Upper lobe of right lung (tissue), 1 donor: ENCODE data around the gene OPCML. TPM values are rescaled to one million over a fixed set of nuclear protein-coding genes. Genes with fewer than 3 reads are reported as not detected.

Experiments used
- ATAC-seq: fragments of 200-7000 bp; cut with Tn5 transposase; one replicate; pipeline ENCODE4 v1.9.1; 2020; ENCODE audit warnings: mild to moderate bottlenecking, moderate library complexity
- DNase-seq: peaks from one replicate; pipeline ENCODE4 v3.0.0-alpha.2; 2020
- H3K27ac ChIP-seq: fragments of 200-600 bp; one replicate; pipeline ENCODE4 v1.8.0; 2022
- H3K27me3 ChIP-seq: fragments of 200-600 bp; one replicate; pipeline ENCODE4 v1.8.0; 2022; ENCODE audit warnings: mild to moderate bottlenecking
- H3K36me3 ChIP-seq: fragments of 200-600 bp; one replicate; pipeline ENCODE4 v1.8.0; 2022
- H3K4me1 ChIP-seq: fragments of 200-600 bp; one replicate; pipeline ENCODE4 v1.8.0; 2022
- H3K4me3 ChIP-seq: fragments of 200-600 bp; one replicate; pipeline ENCODE4 v1.8.0; 2022; ENCODE audit warnings: mild to moderate bottlenecking
- H3K9me3 ChIP-seq: fragments of 200-600 bp; one replicate; pipeline ENCODE4 v1.8.0; 2022
- intact Hi-C: fragments of 100-400 bp; cut with DNase I; formaldehyde crosslinking; loops from one replicate; pipeline ENCODE4 v1.11.0; 2022
- total RNA-seq: library from RNA; stranded (reverse); fragmentation: NEBNext Ultra II Directional; extraction: Animal tissue kit (Norgen Biotek cat#: 25700); gene quantifications from one replicate; pipeline ENCODE4 v1.2.1, GENCODE V29; 2021
- TF ChIP-seq, protein P1 (sequence below): fragments of 200-600 bp; IDR thresholded peaks from one replicate; pipeline ENCODE4 v1.8.0; 2022; ENCODE audit warnings: antibody characterized with exemption
- donor health status: DM: no; HTN: yes; CAD: no; lungs with severe emphysema.

Gene OPCML
- total RNA-seq, 1 donor from 2014 or later, result not detected

GRCh38 chr11:132623511-132623910 lies 908.8 kb downstream of the OPCML start:
- DNase-seq (no peak), ATAC-seq (no peak)
- TF ChIP-seq, protein P1, sequence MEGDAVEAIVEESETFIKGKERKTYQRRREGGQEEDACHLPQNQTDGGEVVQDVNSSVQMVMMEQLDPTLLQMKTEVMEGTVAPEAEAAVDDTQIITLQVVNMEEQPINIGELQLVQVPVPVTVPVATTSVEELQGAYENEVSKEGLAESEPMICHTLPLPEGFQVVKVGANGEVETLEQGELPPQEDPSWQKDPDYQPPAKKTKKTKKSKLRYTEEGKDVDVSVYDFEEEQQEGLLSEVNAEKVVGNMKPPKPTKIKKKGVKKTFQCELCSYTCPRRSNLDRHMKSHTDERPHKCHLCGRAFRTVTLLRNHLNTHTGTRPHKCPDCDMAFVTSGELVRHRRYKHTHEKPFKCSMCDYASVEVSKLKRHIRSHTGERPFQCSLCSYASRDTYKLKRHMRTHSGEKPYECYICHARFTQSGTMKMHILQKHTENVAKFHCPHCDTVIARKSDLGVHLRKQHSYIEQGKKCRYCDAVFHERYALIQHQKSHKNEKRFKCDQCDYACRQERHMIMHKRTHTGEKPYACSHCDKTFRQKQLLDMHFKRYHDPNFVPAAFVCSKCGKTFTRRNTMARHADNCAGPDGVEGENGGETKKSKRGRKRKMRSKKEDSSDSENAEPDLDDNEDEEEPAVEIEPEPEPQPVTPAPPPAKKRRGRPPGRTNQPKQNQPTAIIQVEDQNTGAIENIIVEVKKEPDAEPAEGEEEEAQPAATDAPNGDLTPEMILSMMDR, result no peak
- no peak overlapping the region for H3K4me3 ChIP-seq
- H3K36me3 ChIP-seq, result no peaks in the 10 kb centered on the region
- no peaks in the 10 kb centered on the region for H3K27me3 ChIP-seq
- H3K9me3 ChIP-seq, result no peaks in the 10 kb centered on the region
- no peaks in the 10 kb centered on the region for H3K4me1 ChIP-seq
- H3K27ac ChIP-seq, result no peak overlapping the region
- intact Hi-C loops, result no loop called here

- TF ChIP-seq, protein P1, result no peak
- no peak for DNase-seq
- Histone ChIP-seq H3K4me3 (no peak overlapping the region), H3K9me3 (no peaks in the 10 kb centered on the region), H3K27ac (no peak overlapping the region), H3K4me1 (no peaks in the 10 kb centered on the region), H3K36me3 (no peaks in the 10 kb centered on the region), H3K27me3 (no peaks in the 10 kb centered on the region)
- no peak for ATAC-seq
- intact Hi-C loops, result no loop called here
Observed at GRCh38 chr11:132621976-132622580, 910.2 kb downstream of the OPCML start.

DNA sequence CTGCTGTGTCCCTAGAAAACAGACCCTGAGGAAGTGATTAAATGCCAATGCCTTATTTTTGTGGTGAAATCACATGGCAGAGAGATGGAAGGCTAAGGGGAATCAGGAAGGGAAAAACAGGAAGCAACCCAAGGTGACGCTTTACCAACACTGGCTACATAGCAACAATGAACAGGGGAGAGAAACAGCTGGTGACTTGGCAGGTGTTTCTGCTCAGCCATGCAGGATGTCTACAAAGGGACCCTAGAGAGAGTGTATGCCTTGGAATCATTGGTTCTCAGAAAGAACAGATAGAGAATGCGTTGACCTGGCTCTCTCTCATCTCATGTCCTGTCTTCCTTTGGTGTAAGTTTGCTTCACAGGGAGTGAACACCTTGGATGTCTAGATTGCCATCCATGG lies 911.9 kb downstream of the OPCML start:
- Histone ChIP-seq H3K27ac (no peak overlapping the region), H3K4me3 (no peak overlapping the region), H3K36me3 (no peaks in the 10 kb centered on the region), H3K4me1 (no peaks in the 10 kb centered on the region), H3K27me3 (no peaks in the 10 kb centered on the region), H3K9me3 (no peaks in the 10 kb centered on the region)
- intact Hi-C loops, result no loop called here
- no peak for ATAC-seq
- DNase-seq, result no peak
- TF ChIP-seq, protein P1, result no peak

- Histone ChIP-seq H3K4me1 (no peaks in the 10 kb centered on the region), H3K9me3 (no peaks in the 10 kb centered on the region), H3K36me3 (no peaks in the 10 kb centered on the region), H3K27ac (no peak overlapping the region), H3K27me3 (no peaks in the 10 kb centered on the region), H3K4me3 (no peak overlapping the region)
- intact Hi-C loops, result no loop called here
- ATAC-seq, result no peak
- TF ChIP-seq, protein P1, result no peak
- no peak for DNase-seq
Observed at GRCh38 chr11:132610791-132611190, 921.5 kb downstream of the OPCML start.

DNA sequence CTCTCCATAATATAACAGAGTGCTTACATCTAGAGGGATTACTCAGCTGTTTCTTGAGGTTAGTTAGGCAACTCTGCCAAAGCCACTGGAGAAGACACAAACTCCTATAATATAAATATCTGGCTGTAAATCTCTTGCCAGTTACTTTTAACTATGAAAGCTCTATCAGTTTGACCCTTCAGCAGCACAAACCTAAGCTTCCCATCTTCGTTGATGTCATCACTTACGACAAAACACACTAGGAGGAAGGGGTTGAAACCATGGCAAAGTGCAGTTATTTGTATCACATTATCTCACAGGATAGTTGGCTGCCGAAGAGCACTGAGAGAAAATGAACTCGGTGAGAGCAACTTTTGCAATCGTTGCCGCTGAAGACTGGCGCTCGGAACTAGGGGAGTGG lies 922.1 kb downstream of the OPCML start:
- no peaks in the 10 kb centered on the region for H3K9me3 ChIP-seq
- intact Hi-C loops, result no loop called here
- ATAC-seq (no peak), DNase-seq (no peak)
- H3K4me1 ChIP-seq, result peaks cover 3% of the 10 kb centered on the region
- no peak overlapping the region for H3K27ac ChIP-seq
- TF ChIP-seq, protein P1, result no peak
- no peak overlapping the region for H3K4me3 ChIP-seq
- H3K27me3 ChIP-seq, result no peaks in the 10 kb centered on the region
- no peaks in the 10 kb centered on the region for H3K36me3 ChIP-seq

DNA sequence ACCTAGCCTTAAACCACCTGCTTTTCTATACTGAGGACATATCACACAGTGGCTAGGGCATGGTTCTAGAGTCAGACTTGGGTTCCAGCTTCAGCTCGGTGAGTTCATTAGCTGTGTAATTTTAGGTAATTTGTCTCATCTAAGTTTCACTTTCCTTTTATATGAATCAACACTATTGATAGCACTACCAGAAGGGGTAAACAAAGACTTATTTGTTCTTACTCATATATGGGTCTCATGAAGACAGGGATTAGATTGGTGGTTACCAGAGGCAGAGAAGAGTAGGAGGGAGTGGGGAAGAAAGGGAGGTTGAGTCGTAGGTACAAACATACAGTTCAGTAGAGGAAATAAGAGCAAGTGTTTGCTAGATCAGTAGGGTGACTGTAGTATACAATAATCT lies 924.7 kb downstream of the OPCML start:
- Histone ChIP-seq H3K27ac (no peak overlapping the region), H3K4me1 (peaks cover 3% of the 10 kb centered on the region), H3K36me3 (no peaks in the 10 kb centered on the region), H3K9me3 (no peaks in the 10 kb centered on the region), H3K4me3 (no peak overlapping the region), H3K27me3 (no peaks in the 10 kb centered on the region)
- DNase-seq, result no peak
- TF ChIP-seq, protein P1, result no peak
- ATAC-seq, result no peak
- intact Hi-C loops, result no loop called here
